GM12865 (cell line): ENCODE data around the gene SEMA4B.

Experiments
- DNase-seq: peaks from one replicate; pipeline ENCODE4 v3.0.0; 2010; ENCODE audit warnings: low read depth
- H3K4me3 ChIP-seq: 2 replicates; pipeline ENCODE4 v1.5.1; 2011; ENCODE audit warnings: mild to moderate bottlenecking, low read depth, low read length, control low read depth
- CTCF ChIP-seq: IDR thresholded peaks from 2 replicates; pipeline ENCODE4 v1.5.1; 2011; ENCODE audit warnings: low read length, control low read depth, low read depth, inconsistent platforms; ENCODE audit not compliant: insufficient read depth; ENCODE audit errors: missing control alignments

SEMA4B gene

GRCh38 chr15:90171623-90172022 is 29.5 kb upstream of the SEMA4B start:
- no peak for TF ChIP-seq CTCF
- no peak for DNase-seq
- H3K4me3 ChIP-seq = no peak overlapping the region

GRCh38 chr15:90173372-90173771 is 27.8 kb upstream of the SEMA4B start:
- TF ChIP-seq CTCF = no peak

GRCh38 chr15:90174140-90174875 is 26.8 kb upstream of the SEMA4B start:
- no peak for DNase-seq

More at GRCh38 chr15:90173372-90173771, 27.8 kb upstream of the SEMA4B start:
- DNase-seq = no peak
- H3K4me3 ChIP-seq = no peak overlapping the region

GRCh38 chr15:90177012-90177411 is 24.1 kb upstream of the SEMA4B start:
- no peak for TF ChIP-seq CTCF
- H3K4me3 ChIP-seq = no peak overlapping the region
- no peak for DNase-seq

More at GRCh38 chr15:90174140-90174875, 26.8 kb upstream of the SEMA4B start:
- H3K4me3 ChIP-seq = no peak overlapping the region
- no peak for TF ChIP-seq CTCF

- H3K4me3 ChIP-seq = peak overlapping the region; percentile 25
- DNase-seq = peak; percentile 79
- TF ChIP-seq CTCF = no peak
Observed at GRCh38 chr15:90178468-90179435, 22.4 kb upstream of the SEMA4B start.

GRCh38 chr15:90181776-90182175 is 19.4 kb upstream of the SEMA4B start:
- DNase-seq = no peak
- no peak for TF ChIP-seq CTCF

More at GRCh38 chr15:90181776-90182175, 19.4 kb upstream of the SEMA4B start:
- H3K4me3 ChIP-seq = no peak overlapping the region
